ENCODE data around the gene UGT1A10.

DNA sequence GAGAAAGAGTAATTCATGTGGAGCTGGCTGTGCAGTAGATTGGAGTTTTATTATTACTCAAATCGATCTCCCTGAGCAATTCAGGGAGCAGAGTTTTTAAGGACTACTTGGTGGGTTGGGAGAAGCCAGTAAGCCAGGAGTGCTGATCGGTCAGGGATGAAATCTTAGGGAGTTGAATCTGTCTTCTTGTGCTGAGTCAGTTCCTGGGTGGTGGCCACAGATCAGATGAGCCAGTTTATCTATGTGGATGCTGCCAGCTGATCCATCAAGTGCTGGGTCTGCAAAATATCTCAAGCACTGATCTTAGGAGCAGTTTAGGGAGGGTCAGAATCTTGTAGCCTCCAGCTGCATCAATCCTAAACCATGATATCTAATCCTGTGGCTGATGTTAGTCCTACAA lies 35.9 kb upstream of the UGT1A10 start:
- TF ChIP-seq, protein P1, sequence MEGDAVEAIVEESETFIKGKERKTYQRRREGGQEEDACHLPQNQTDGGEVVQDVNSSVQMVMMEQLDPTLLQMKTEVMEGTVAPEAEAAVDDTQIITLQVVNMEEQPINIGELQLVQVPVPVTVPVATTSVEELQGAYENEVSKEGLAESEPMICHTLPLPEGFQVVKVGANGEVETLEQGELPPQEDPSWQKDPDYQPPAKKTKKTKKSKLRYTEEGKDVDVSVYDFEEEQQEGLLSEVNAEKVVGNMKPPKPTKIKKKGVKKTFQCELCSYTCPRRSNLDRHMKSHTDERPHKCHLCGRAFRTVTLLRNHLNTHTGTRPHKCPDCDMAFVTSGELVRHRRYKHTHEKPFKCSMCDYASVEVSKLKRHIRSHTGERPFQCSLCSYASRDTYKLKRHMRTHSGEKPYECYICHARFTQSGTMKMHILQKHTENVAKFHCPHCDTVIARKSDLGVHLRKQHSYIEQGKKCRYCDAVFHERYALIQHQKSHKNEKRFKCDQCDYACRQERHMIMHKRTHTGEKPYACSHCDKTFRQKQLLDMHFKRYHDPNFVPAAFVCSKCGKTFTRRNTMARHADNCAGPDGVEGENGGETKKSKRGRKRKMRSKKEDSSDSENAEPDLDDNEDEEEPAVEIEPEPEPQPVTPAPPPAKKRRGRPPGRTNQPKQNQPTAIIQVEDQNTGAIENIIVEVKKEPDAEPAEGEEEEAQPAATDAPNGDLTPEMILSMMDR (IDR thresholded peaks at IDR 0.05; ENCODE audit: poor library complexity, severe bottlenecking): no peak
- TF ChIP-seq SMC3 (conservative IDR thresholded peaks at IDR 0.05; ENCODE audit: poor library complexity) (no peak), TAF1 (IDR thresholded peaks at IDR 0.05; ENCODE audit: low read depth) (no peak), EP300 (conservative IDR thresholded peaks at IDR 0.05; ENCODE audit: poor library complexity, severe bottlenecking) (no peak)

All from neural cell (in vitro differentiated cells).